ENCODE results near the gene RAB34. TPM values are rescaled to one million over a fixed set of nuclear protein-coding genes. Genes with fewer than 3 reads are reported as not detected.

Gene RAB34
- total RNA-seq, 1 experiment from 2014 or later: 189 TPM

- H3T11ph ChIP-seq (ENCODE audit: low read length): no peak overlapping the region
- no peak for DNase-seq
- H3K79me2 ChIP-seq (ENCODE audit: insufficient read depth, low read length): peaks cover 3% of the 10 kb centered on the region; the same call in 1 of the 2 replicates
Measured at GRCh38 chr17:28669918-28670317, 47.8 kb downstream of the RAB34 start.

More at GRCh38 chr17:28669918-28670317, 47.8 kb downstream of the RAB34 start:
- H4K5ac ChIP-seq (ENCODE audit: insufficient read length, low read depth, low read length): no peak overlapping the region
- no peak overlapping the region for H3K23ac ChIP-seq (ENCODE audit: insufficient read length, low read depth, low read length)
- peaks cover 23 to 72% (median 67%) of the 10 kb centered on the region in 3 experiments; a peak in 6 of 7 replicates for H3K36me3 Mint-ChIP-seq (ENCODE audit: insufficient read depth in 1 of 3, low read depth in 3 of 3)
- H3K4me2 ChIP-seq (ENCODE audit: insufficient read depth, insufficient read length, low read length): no peak overlapping the region
- H3K27me3 Mint-ChIP-seq (ENCODE audit: low read depth): no peaks in the 10 kb centered on the region
- no peak overlapping the region for H2BK120ac ChIP-seq (ENCODE audit: low read depth, low read length, poor library complexity, severe bottlenecking)
- no peaks in the 10 kb centered on the region for H3K4me1 Mint-ChIP-seq
- H3K27me3 ChIP-seq (ENCODE audit: insufficient read depth, low read length): no peaks in the 10 kb centered on the region
- H3K9me3 ChIP-seq (ENCODE audit: control insufficient read depth, low read depth, low read length): no peaks in the 10 kb centered on the region
- no peak overlapping the region for H3K27ac Mint-ChIP-seq
- no peak overlapping the region for H3K9ac ChIP-seq (ENCODE audit: extremely low read depth, insufficient read length, low read length)
- no peak overlapping the region for H3K14ac ChIP-seq (ENCODE audit: insufficient read depth, low read length)
- no peaks in the 10 kb centered on the region for H3K23me2 ChIP-seq (ENCODE audit: insufficient read length, low read depth, low read length, poor library complexity, severe bottlenecking)
- no peak overlapping the region for H3K27ac ChIP-seq (ENCODE audit: insufficient read length, low read depth, low read length)
- H3K56ac ChIP-seq (ENCODE audit: insufficient read length, low read depth, low read length): no peak overlapping the region
- H4K20me1 ChIP-seq (ENCODE audit: control insufficient read depth, insufficient read depth, insufficient read length): no peaks in the 10 kb centered on the region
- no CpG with 5 or more reads among the region's 1 CpG for WGBS (ENCODE audit: extremely low coverage, insufficient read length, low lambda C conversion rate)
- peaks cover 7% of the 10 kb centered on the region for H3K79me1 ChIP-seq (ENCODE audit: insufficient read depth, low read depth, low read length, poor library complexity, severe bottlenecking)
- no peak overlapping the region for H2BK5ac ChIP-seq (ENCODE audit: insufficient read length, low read length)
- no peak overlapping the region for H3K4me3 Mint-ChIP-seq
- no peak overlapping the region for H2BK20ac ChIP-seq (ENCODE audit: low read depth, low read length, poor library complexity, severe bottlenecking)
- H2BK15ac ChIP-seq (ENCODE audit: low read depth, low read length): no peak overlapping the region
- no peaks in the 10 kb centered on the region for H3K9me3 Mint-ChIP-seq
- no peak overlapping the region for H4K8ac ChIP-seq (replicated peaks; ENCODE audit: insufficient read length, low read depth, low read length)
- no peak overlapping the region for H4K91ac ChIP-seq (ENCODE audit: insufficient read length, low read depth, low read length)
- H3K4me1 ChIP-seq (ENCODE audit: insufficient read depth, low read length): no peaks in the 10 kb centered on the region
- no peak for TF ChIP-seq CTCF (conservative IDR thresholded peaks at IDR 0.05)
- H3K18ac ChIP-seq (ENCODE audit: insufficient read length, low read depth, low read length): no peak overlapping the region
- H2AFZ ChIP-seq (ENCODE audit: low read length): no peak overlapping the region
- H2BK12ac ChIP-seq (ENCODE audit: insufficient read length, low read depth, low read length): no peak overlapping the region
- no peak overlapping the region for H3K4ac ChIP-seq (ENCODE audit: low read depth, low read length)
- no peak overlapping the region for H2AK5ac ChIP-seq (ENCODE audit: insufficient read length, low read length)

Measured in H9 (cell line).